ENCODE measurements around the gene ITPKC.

DNA sequence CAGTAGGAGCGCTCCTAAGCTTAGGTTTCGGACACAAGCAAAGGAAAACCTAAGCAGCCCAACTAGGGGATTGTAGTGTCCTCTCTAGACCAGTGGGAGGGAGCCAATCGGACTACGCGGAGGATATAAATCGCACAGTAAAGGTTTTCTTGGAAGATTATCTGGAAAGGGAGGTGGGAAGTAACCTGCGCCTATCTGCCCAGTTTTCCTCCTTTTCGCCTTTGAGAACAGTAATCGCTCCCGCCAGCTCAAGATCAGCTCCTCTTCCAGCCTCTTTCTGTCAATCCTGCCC lies 60.7 kb downstream of the ITPKC start:
- TF ChIP-seq, protein P1, sequence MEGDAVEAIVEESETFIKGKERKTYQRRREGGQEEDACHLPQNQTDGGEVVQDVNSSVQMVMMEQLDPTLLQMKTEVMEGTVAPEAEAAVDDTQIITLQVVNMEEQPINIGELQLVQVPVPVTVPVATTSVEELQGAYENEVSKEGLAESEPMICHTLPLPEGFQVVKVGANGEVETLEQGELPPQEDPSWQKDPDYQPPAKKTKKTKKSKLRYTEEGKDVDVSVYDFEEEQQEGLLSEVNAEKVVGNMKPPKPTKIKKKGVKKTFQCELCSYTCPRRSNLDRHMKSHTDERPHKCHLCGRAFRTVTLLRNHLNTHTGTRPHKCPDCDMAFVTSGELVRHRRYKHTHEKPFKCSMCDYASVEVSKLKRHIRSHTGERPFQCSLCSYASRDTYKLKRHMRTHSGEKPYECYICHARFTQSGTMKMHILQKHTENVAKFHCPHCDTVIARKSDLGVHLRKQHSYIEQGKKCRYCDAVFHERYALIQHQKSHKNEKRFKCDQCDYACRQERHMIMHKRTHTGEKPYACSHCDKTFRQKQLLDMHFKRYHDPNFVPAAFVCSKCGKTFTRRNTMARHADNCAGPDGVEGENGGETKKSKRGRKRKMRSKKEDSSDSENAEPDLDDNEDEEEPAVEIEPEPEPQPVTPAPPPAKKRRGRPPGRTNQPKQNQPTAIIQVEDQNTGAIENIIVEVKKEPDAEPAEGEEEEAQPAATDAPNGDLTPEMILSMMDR (conservative IDR thresholded peaks at IDR 0.05; ENCODE audit: low read length): no peak
- no peak for TF ChIP-seq EZH2phosphoT487 (IDR thresholded peaks at IDR 0.05; ENCODE audit: borderline replicate concordance, low read depth, low read length)
